ENCODE data around the gene FNBP1L. TPM values are rescaled to one million over a fixed set of nuclear protein-coding genes. Genes with fewer than 3 reads are reported as not detected.

Gene FNBP1L
- total and polyA plus RNA-seq, 9 of the 15 experiments (the other 6 are each of a cell fraction or from before 2014, with no cell fraction given), result 1.4 to 6.9 (median 5.9) TPM

DNA sequence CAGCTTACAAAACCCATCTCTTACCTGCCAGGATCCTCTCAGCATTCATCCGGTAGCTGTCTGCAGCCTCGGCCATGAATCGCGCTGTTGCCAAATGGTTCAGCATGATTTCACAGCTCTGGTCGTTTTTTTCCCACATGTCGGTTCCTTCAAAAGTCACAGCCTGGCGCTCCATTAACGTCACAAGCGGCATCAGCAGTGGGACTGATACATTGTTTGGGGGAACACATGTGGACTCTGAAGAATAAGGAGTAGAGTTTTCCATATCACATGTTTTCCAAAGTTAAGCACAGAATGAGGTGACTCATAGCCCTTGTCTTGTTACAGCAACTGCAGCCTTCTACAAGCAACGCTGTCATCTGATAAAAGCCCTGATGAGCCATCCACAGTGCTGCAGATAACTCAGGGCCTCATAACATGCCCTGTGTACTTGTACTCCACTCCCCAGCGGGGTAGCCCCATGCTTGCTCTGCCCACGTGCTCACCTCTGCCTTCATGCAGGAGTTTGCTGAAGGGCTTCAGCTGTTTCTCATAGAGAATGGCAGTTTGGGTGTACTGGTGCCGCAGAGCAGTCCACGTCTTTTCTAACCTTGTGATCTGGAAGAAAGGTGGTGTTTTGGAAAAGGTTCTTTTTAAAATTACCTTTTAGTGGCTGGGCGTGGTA, 119.5 kb downstream of the FNBP1L start (continued):
- TF ChIP-seq ZNF695 (CRISPR knock-in tag; IDR thresholded peaks at IDR 0.05) (no peak), ZNF696 (CRISPR knock-in tag; conservative IDR thresholded peaks at IDR 0.05) (no peak), DIDO1 (tag; IDR thresholded peaks at IDR 0.05; ENCODE audit: low read depth) (no peak), ZNF408 (CRISPR knock-in tag; IDR thresholded peaks at IDR 0.05; ENCODE audit: low read depth) (no peak), TFAM (CRISPR knock-in tag; conservative IDR thresholded peaks at IDR 0.05) (no peak), TOE1 (IDR thresholded peaks at IDR 0.05; ENCODE audit: borderline replicate concordance) (peak; percentile 82), TOE1 (CRISPR knock-in tag; IDR thresholded peaks at IDR 0.05; ENCODE audit: borderline replicate concordance, low read depth) (no peak), DMBX1 (CRISPR knock-in tag; IDR thresholded peaks at IDR 0.05; ENCODE audit: borderline replicate concordance) (peak; percentile 85), ZNF766 (CRISPR knock-in tag; conservative IDR thresholded peaks at IDR 0.05) (peak; percentile 58; the same call in 1 of the 2 replicates), CBFB (CRISPR knock-in tag; IDR thresholded peaks at IDR 0.05) (no peak), POLR2H (tag; IDR thresholded peaks at IDR 0.05; ENCODE audit: low read depth) (no peak), ZC3H11A (IDR thresholded peaks at IDR 0.05; ENCODE audit: low read depth, low read length) (no peak), HDAC8 (tag; IDR thresholded peaks at IDR 0.05) (0 out of 2 replicates have a peak, but pooled peaks have one; percentile 54), CREB1 (IDR thresholded peaks at IDR 0.05) (peak; percentile 92), CREB1 (CRISPR knock-in tag; IDR thresholded peaks at IDR 0.05) (peak; percentile 65; the same call in 1 of the 2 replicates), NCOA6 (IDR thresholded peaks at IDR 0.05) (no peak), PHF21A (IDR thresholded peaks at IDR 0.05; ENCODE audit: borderline replicate concordance, low read depth) (no peak), ZNF707 (CRISPR knock-in tag; conservative IDR thresholded peaks at IDR 0.05) (no peak), ZBTB1 (CRISPR knock-in tag; IDR thresholded peaks at IDR 0.05; ENCODE audit: borderline replicate concordance, low read depth) (no peak), EP300 (IDR thresholded peaks at IDR 0.05; ENCODE audit: low read length) (peak; percentile 94), NFIX (CRISPR knock-in tag; IDR thresholded peaks at IDR 0.05; ENCODE audit: low read depth) (no peak), ZNF3 (CRISPR knock-in tag; IDR thresholded peaks at IDR 0.05) (no peak), KLF10 (CRISPR knock-in tag; IDR thresholded peaks at IDR 0.05) (no peak)
- TF ChIP-seq, protein P1, sequence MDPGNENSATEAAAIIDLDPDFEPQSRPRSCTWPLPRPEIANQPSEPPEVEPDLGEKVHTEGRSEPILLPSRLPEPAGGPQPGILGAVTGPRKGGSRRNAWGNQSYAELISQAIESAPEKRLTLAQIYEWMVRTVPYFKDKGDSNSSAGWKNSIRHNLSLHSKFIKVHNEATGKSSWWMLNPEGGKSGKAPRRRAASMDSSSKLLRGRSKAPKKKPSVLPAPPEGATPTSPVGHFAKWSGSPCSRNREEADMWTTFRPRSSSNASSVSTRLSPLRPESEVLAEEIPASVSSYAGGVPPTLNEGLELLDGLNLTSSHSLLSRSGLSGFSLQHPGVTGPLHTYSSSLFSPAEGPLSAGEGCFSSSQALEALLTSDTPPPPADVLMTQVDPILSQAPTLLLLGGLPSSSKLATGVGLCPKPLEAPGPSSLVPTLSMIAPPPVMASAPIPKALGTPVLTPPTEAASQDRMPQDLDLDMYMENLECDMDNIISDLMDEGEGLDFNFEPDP (CRISPR knock-in tag; IDR thresholded peaks at IDR 0.05), result no peak
- TF ChIP-seq, protein P2, sequence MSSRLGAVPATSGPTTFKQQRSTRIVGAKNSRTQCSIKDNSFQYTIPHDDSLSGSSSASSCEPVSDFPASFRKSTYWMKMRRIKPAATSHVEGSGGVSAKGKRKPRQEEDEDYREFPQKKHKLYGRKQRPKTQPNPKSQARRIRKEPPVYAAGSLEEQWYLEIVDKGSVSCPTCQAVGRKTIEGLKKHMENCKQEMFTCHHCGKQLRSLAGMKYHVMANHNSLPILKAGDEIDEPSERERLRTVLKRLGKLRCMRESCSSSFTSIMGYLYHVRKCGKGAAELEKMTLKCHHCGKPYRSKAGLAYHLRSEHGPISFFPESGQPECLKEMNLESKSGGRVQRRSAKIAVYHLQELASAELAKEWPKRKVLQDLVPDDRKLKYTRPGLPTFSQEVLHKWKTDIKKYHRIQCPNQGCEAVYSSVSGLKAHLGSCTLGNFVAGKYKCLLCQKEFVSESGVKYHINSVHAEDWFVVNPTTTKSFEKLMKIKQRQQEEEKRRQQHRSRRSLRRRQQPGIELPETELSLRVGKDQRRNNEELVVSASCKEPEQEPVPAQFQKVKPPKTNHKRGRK (tag; IDR thresholded peaks at IDR 0.05), result no peak
- TF ChIP-seq, protein P3, sequence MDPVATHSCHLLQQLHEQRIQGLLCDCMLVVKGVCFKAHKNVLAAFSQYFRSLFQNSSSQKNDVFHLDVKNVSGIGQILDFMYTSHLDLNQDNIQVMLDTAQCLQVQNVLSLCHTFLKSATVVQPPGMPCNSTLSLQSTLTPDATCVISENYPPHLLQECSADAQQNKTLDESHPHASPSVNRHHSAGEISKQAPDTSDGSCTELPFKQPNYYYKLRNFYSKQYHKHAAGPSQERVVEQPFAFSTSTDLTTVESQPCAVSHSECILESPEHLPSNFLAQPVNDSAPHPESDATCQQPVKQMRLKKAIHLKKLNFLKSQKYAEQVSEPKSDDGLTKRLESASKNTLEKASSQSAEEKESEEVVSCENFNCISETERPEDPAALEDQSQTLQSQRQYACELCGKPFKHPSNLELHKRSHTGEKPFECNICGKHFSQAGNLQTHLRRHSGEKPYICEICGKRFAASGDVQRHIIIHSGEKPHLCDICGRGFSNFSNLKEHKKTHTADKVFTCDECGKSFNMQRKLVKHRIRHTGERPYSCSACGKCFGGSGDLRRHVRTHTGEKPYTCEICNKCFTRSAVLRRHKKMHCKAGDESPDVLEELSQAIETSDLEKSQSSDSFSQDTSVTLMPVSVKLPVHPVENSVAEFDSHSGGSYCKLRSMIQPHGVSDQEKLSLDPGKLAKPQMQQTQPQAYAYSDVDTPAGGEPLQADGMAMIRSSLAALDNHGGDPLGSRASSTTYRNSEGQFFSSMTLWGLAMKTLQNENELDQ (CRISPR knock-in tag; IDR thresholded peaks at IDR 0.05; ENCODE audit: borderline replicate concordance), result no peak
